GM23338 (cell line): ENCODE data around the gene CRELD1. TPM values are rescaled to one million over a fixed set of nuclear protein-coding genes. Genes with fewer than 3 reads are reported as not detected.

Source experiments
- ATAC-seq: fragments of 200-7000 bp; cut with Tn5 transposase; 3 replicates; pipeline ENCODE4 v1.9.1; 2020
- DNase-seq: peaks from one replicate; pipeline ENCODE4 v3.0.0-alpha.2; 2015; ENCODE audit warnings: low spot score
- H2AFZ ChIP-seq: fragments of 200-600 bp; sonication (generic); 2 replicates; pipeline ENCODE4 v1.8.0; 2016; ENCODE audit warnings: antibody characterized with exemption, mild to moderate bottlenecking, moderate library complexity
- H3F3A ChIP-seq: fragments of 200-600 bp; sonication (generic); replicated peaks from 2 replicates; pipeline ENCODE4 v1.8.0; 2017; ENCODE audit warnings: antibody characterized with exemption, mixed run types, low read depth
- H3K27ac ChIP-seq: fragments of 200-600 bp; sonication (generic); 2 replicates; pipeline ENCODE4 v1.6.1; 2016; ENCODE audit warnings: low read depth
- H3K27me3 ChIP-seq: fragments of 200-600 bp; sonication (generic); 2 replicates; pipeline ENCODE4 v1.8.0; 2016; ENCODE audit warnings: mild to moderate bottlenecking, mixed run types, moderate library complexity; ENCODE audit not compliant: insufficient read depth
- H3K36me3 ChIP-seq: fragments of 200-600 bp; sonication (generic); 2 replicates; pipeline ENCODE4 v1.8.0; 2016; ENCODE audit warnings: mild to moderate bottlenecking; ENCODE audit not compliant: insufficient read depth
- H3K4me1 ChIP-seq: fragments of 200-600 bp; sonication (generic); 2 replicates; pipeline ENCODE4 v1.8.0; 2016; ENCODE audit warnings: mild to moderate bottlenecking, moderate library complexity; ENCODE audit not compliant: insufficient read depth
- H3K4me2 ChIP-seq: fragments of 200-600 bp; sonication (generic); 2 replicates; pipeline ENCODE4 v1.7.1; 2017; ENCODE audit warnings: mixed run types
- H3K4me3 ChIP-seq: fragments of 200-600 bp; sonication (generic); 2 replicates; pipeline ENCODE4 v1.6.1; 2016; ENCODE audit warnings: mixed run types
- H3K79me2 ChIP-seq: fragments of 200-600 bp; sonication (generic); replicated peaks from 2 replicates; pipeline ENCODE4 v1.8.0; 2017; ENCODE audit warnings: mild to moderate bottlenecking; ENCODE audit not compliant: insufficient read depth
- H3K9me2 ChIP-seq: fragments of 200-600 bp; sonication (generic); 2 replicates; pipeline ENCODE4 v1.8.0; 2017; ENCODE audit not compliant: insufficient read depth
- H4K20me1 ChIP-seq: fragments of 200-600 bp; sonication (generic); replicated peaks from 2 replicates; pipeline ENCODE4 v1.8.0; 2017; ENCODE audit warnings: mild to moderate bottlenecking; ENCODE audit not compliant: insufficient read depth
- H3K27ac Mint-ChIP-seq: 2 replicates; pipeline ENCODE4 v1.8.0; 2020; ENCODE audit warnings: inconsistent platforms, mild to moderate bottlenecking, moderate library complexity, mixed read lengths
- H3K27me3 Mint-ChIP-seq: 3 replicates; pipeline ENCODE4 v1.8.0; 2022; ENCODE audit warnings: low read depth, mild to moderate bottlenecking, moderate library complexity, mixed read lengths, inconsistent platforms; ENCODE audit not compliant: insufficient read depth, poor library complexity
- H3K36me3 Mint-ChIP-seq: 3 replicates; pipeline ENCODE4 v1.8.0; 2021; ENCODE audit warnings: low read depth, mild to moderate bottlenecking, inconsistent platforms, moderate library complexity, mixed read lengths
- H3K4me1 Mint-ChIP-seq: 3 replicates; pipeline ENCODE4 v1.8.0; 2020; ENCODE audit warnings: mild to moderate bottlenecking, inconsistent platforms, mixed read lengths
- H3K4me3 Mint-ChIP-seq: 3 replicates; pipeline ENCODE4 v1.8.0; 2021; ENCODE audit warnings: moderate library complexity, mild to moderate bottlenecking, inconsistent platforms, mixed read lengths
- H3K9me3 Mint-ChIP-seq: 3 replicates; pipeline ENCODE4 v1.8.0; 2020; ENCODE audit warnings: moderate library complexity, mild to moderate bottlenecking, inconsistent platforms, mixed read lengths
- EZH2 ChIP-seq: fragments of 200-600 bp; sonication (generic); IDR thresholded peaks from one replicate; pipeline ENCODE4 v1.8.0; 2017; ENCODE audit warnings: antibody characterized with exemption, mild to moderate bottlenecking, low read depth; ENCODE audit not compliant: unreplicated experiment
- EZH2phosphoT487 ChIP-seq: fragments of 200-600 bp; sonication (generic); IDR thresholded peaks from one replicate; pipeline ENCODE4 v1.8.1; 2018; ENCODE audit warnings: antibody characterized with exemption; ENCODE audit not compliant: unreplicated experiment
- JUNB ChIP-seq: IDR thresholded peaks from one replicate; pipeline ENCODE4 v1.6.1; 2016; ENCODE audit warnings: antibody characterized with exemption; ENCODE audit not compliant: unreplicated experiment
- NANOG ChIP-seq: IDR thresholded peaks from 2 replicates; pipeline ENCODE4 v1.6.1; 2016; ENCODE audit warnings: antibody characterized with exemption, borderline replicate concordance
- POLR2AphosphoS5 ChIP-seq: IDR thresholded peaks from 2 replicates; pipeline ENCODE4 v1.6.1; 2016; ENCODE audit warnings: antibody characterized with exemption, low read depth
- STAT1 ChIP-seq: IDR thresholded peaks from one replicate; pipeline ENCODE4 v1.6.1; 2016; ENCODE audit warnings: antibody characterized with exemption; ENCODE audit not compliant: unreplicated experiment
- ZNF114 ChIP-seq: fragments of 250-450 bp; sonication (Bioruptor Pico); IDR thresholded peaks from 2 replicates; pipeline ENCODE4 v1.5.0; 2020; ENCODE audit warnings: mild to moderate bottlenecking, moderate library complexity
- ZNF331 ChIP-seq: fragments of 250-450 bp; sonication (Bioruptor Pico); IDR thresholded peaks from 2 replicates; pipeline ENCODE4 v1.5.0; 2020; ENCODE audit warnings: low read depth, mild to moderate bottlenecking, moderate library complexity
- polyA plus RNA-seq: library from polyadenylated mRNA; unstranded; fragments of >200 nt; fragmentation: Nextera tagmentation; extraction: Ambion mirVana; gene quantifications from 2 replicates; pipeline ENCODE4 v1.2.1, GENCODE V29; 2016
- total RNA-seq: library from RNA; depleted of rRNA; stranded (reverse); fragments of >200 nt; shearing (Covaris generic); gene quantifications from 2 replicates; pipeline ENCODE4 v1.2.3, GENCODE V29; 2014
- TF ChIP-seq, protein P1 (sequence below): IDR thresholded peaks from 2 replicates; pipeline ENCODE4 v1.6.1; 2016; ENCODE audit warnings: antibody characterized with exemption
- TF ChIP-seq, protein P2 (sequence below), 2 experiments: fragments of 200-600 bp in 1 of 2; sonication (generic) in 1 of 2; conservative IDR thresholded peaks; 2 replicates each; pipeline versions ENCODE4 v1.5.1 to v1.6.1; 2016 to 2017; ENCODE audit warnings: antibody characterized with exemption in 2 of 2, low read depth in 2 of 2, mild to moderate bottlenecking in 2 of 2, moderate library complexity in 1 of 2
- TF ChIP-seq, protein P3 (sequence below): IDR thresholded peaks from one replicate; pipeline ENCODE4 v1.6.1; 2018; ENCODE audit warnings: antibody characterized with exemption; ENCODE audit not compliant: unreplicated experiment

The CRELD1 gene
- total and polyA plus RNA-seq, 2 experiments from 2014 or later: 11.5 to 13.1 TPM

DNA sequence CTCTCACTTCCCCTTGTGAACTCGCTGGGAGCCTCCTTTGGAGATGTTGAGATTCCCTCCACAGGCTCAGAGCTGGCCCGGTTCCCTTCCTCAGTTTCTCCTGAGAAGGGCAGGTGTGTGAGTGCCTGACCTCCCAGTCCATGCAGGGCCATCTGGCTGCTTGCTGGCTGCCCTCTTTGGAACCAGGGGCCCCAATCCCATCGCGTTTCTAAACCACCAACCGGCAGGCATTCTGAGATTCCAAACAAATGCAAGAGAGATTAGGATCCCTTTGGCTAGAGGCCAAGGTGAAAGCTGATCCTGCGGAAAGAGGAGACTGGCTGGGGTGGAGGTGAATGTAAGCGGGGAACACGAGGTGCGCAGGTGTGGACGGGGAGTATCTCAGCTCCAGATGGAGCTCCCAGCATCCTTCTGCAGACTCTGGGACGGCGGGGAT is 21.5 kb downstream of the CRELD1 start:
- Histone ChIP-seq H3K4me2 (peak overlapping the region; percentile 28), H3K36me3 (no peaks in the 10 kb centered on the region), H3F3A (peaks cover 4% of the 10 kb centered on the region; the same call in 1 of the 2 replicates), H3K4me1 (peaks cover 17% of the 10 kb centered on the region), H3K79me2 (no peaks in the 10 kb centered on the region), H3K27ac (no peak overlapping the region), H2AFZ (no peak overlapping the region), H3K27me3 (peaks cover 13% of the 10 kb centered on the region; the same call in 1 of the 2 replicates), H3K9me2 (no peaks in the 10 kb centered on the region), H4K20me1 (no peaks in the 10 kb centered on the region; the same call in 1 of the 2 replicates), H3K4me3 (no peak overlapping the region)
- TF ChIP-seq EZH2phosphoT487: no peak
- TF ChIP-seq POLR2AphosphoS5: no peak
- no peak for TF ChIP-seq ZNF114 (CRISPR knock-in tag)
- TF ChIP-seq, protein P1, sequence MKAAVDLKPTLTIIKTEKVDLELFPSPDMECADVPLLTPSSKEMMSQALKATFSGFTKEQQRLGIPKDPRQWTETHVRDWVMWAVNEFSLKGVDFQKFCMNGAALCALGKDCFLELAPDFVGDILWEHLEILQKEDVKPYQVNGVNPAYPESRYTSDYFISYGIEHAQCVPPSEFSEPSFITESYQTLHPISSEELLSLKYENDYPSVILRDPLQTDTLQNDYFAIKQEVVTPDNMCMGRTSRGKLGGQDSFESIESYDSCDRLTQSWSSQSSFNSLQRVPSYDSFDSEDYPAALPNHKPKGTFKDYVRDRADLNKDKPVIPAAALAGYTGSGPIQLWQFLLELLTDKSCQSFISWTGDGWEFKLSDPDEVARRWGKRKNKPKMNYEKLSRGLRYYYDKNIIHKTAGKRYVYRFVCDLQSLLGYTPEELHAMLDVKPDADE: no peak
- no peak for TF ChIP-seq NANOG
- TF ChIP-seq ZNF331 (CRISPR knock-in tag): no peak
- TF ChIP-seq STAT1: no peak
- TF ChIP-seq JUNB: no peak
- TF ChIP-seq, protein P2, sequence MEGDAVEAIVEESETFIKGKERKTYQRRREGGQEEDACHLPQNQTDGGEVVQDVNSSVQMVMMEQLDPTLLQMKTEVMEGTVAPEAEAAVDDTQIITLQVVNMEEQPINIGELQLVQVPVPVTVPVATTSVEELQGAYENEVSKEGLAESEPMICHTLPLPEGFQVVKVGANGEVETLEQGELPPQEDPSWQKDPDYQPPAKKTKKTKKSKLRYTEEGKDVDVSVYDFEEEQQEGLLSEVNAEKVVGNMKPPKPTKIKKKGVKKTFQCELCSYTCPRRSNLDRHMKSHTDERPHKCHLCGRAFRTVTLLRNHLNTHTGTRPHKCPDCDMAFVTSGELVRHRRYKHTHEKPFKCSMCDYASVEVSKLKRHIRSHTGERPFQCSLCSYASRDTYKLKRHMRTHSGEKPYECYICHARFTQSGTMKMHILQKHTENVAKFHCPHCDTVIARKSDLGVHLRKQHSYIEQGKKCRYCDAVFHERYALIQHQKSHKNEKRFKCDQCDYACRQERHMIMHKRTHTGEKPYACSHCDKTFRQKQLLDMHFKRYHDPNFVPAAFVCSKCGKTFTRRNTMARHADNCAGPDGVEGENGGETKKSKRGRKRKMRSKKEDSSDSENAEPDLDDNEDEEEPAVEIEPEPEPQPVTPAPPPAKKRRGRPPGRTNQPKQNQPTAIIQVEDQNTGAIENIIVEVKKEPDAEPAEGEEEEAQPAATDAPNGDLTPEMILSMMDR (conservative IDR thresholded peaks at IDR 0.05; ENCODE audit: low read depth in 2 of 2): no peak
- no peak for TF ChIP-seq EZH2
- TF ChIP-seq, protein P3, sequence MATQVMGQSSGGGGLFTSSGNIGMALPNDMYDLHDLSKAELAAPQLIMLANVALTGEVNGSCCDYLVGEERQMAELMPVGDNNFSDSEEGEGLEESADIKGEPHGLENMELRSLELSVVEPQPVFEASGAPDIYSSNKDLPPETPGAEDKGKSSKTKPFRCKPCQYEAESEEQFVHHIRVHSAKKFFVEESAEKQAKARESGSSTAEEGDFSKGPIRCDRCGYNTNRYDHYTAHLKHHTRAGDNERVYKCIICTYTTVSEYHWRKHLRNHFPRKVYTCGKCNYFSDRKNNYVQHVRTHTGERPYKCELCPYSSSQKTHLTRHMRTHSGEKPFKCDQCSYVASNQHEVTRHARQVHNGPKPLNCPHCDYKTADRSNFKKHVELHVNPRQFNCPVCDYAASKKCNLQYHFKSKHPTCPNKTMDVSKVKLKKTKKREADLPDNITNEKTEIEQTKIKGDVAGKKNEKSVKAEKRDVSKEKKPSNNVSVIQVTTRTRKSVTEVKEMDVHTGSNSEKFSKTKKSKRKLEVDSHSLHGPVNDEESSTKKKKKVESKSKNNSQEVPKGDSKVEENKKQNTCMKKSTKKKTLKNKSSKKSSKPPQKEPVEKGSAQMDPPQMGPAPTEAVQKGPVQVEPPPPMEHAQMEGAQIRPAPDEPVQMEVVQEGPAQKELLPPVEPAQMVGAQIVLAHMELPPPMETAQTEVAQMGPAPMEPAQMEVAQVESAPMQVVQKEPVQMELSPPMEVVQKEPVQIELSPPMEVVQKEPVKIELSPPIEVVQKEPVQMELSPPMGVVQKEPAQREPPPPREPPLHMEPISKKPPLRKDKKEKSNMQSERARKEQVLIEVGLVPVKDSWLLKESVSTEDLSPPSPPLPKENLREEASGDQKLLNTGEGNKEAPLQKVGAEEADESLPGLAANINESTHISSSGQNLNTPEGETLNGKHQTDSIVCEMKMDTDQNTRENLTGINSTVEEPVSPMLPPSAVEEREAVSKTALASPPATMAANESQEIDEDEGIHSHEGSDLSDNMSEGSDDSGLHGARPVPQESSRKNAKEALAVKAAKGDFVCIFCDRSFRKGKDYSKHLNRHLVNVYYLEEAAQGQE: no peak
- Mint-ChIP-seq H3K36me3 (peaks cover 3% of the 10 kb centered on the region; the same call in 1 of the 3 replicates), H3K27ac (no peak overlapping the region), H3K4me3 (peak overlapping the region; percentile 19; the same call in 1 of the 3 replicates), H3K27me3 (peaks cover 11% of the 10 kb centered on the region), H3K4me1 (peaks cover 32% of the 10 kb centered on the region), H3K9me3 (no peaks in the 10 kb centered on the region)
- DNase-seq (peak; percentile 77), ATAC-seq (peak; percentile 68)
